GM21367 (cell line): ENCODE measurements around the gene MAFG.

Experiments
- ATAC-seq: cut with Tn5 transposase; IDR thresholded peaks from one replicate; pipeline ENCODE4 v1.9.1; 2021; ENCODE audit not compliant: unreplicated experiment

The MAFG gene

DNA sequence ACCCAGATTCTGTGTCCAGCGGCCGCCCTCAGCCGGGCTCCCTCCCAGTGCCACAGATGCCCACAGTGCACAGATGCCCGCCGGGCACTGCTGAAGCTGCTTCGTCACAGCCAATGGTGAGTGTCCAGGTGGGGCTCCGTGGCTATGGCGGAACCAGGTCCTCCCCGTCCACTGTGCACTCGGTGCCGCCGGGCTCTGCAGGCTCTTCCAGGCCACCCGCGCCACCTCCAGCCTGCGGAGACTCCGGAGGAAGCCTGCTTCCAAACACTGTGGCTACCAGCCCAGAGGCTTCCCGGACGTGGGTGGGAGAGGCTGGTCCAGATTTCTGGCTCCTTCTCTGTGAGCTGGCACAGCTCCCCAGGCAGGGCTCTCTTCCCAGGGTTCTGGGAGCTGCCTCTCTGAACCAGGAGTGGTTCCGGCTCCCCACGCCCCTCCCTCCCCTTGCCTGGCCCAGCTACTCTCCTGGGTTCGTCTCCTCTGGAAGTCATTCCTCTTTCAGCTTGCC lies 12.4 kb upstream of the MAFG start:
- ATAC-seq, result no peak

DNA sequence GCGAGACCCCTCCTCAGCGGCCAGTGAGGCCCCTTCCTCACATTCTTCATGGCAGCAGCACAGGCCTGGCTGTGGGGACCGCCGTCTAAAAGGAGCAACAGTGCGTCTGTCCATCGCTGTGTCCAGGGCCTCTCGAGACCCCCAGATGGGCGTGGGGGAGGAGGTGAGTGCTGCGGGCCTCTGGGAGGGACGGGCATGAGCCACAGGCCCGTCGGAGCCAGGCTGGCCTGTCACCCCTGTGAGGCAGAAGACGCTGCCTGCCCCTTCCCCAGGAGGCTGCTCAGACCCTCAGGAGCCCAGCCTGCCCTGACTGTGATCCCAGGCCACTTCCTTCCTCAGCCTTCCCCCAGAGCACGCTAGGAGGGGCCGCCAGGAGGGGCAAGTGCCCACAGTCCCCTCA lies 11.7 kb upstream of the MAFG start:
- ATAC-seq, result no peak

DNA sequence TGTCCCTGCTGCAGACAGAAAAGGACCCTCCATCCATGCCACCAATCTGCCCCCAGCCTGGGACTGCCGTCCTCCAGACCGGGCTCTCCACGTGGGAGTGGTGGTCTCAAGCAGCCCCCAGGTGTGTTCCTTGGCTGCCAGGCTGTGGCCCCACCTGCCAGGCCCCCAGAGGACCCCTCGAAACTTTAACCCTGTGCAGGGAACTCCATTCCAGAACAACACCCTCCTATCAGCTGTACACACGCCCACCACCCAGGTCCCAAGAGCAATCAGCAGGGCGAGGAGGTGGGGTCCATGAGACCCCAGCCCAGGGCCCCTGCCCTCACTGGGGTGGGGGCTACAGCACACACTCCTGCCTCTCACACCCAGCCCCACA lies 8.2 kb upstream of the MAFG start:
- no peak for ATAC-seq

DNA sequence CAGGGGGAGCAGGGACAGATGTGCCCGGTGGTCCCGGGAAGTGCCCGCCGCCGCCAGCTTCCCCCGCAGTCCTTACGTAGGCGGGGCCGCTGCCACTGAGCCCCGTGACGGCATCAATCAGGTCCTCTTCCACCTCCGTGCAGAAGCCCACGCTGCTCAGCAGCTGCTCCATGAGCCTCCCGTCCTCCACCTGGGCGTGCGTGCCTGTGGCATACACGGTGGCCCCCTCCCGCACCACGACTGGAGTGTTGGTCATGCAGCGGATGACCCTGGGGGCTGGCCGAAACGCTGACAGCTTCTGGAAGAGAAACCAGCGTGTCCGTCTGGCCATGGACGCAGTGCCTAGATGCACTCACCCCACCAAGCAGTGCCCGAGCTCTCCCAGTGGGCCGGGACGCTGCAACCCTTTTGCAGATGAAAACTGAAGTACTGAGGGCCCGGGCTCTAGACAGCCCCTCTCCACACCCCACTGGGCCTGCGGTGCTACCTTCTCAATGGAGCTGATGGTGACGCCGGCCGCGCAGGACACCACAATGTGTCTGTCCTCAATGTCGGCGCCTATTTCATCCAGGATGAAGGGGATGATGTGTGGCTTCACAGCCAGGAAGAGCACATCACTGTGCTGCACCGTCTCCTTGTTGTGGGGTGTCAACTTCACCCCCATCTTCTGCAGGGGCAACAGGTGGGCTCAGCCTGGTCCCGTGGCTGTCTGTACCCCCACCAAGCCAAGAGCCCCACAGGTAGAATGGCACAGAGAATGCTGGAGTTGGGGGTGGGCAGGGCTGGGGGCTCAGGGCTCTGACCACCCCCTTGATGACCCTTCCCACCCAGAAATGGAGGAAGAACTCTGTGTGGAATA lies 7.5 kb upstream of the MAFG start:
- ATAC-seq, result no peak

DNA sequence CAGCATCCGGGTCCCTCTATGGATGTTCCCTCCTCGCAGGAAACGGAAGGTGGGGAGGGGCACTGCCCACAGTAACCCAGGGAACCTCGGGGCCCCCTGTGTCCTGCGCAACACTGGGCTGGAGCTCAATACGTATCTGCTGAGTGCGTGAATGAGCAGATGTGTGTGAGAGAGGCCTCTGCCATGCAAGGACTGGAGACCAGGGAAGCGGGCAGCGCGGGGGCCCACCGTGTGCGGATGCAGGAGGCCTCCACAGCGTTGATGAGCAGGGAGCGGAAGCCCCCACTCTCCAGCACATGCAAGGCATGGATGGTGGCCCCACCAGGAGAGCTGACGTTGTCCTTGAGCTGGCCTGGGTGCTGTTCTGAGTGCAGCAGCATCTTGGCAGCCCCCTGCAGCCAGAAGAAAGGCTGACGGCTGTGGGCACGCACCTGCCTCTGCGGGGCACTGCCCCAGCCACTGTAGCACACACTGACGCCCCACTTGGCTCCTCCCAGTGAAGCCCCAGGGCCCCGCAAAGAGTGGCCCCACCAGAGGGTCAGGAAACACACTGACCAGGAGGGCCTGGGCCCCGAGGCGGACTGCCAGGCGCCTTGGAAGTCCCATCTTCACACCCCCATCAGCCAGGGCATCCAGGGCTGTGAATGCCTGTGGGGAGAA lies 6.7 kb upstream of the MAFG start:
- ATAC-seq, result no peak

DNA sequence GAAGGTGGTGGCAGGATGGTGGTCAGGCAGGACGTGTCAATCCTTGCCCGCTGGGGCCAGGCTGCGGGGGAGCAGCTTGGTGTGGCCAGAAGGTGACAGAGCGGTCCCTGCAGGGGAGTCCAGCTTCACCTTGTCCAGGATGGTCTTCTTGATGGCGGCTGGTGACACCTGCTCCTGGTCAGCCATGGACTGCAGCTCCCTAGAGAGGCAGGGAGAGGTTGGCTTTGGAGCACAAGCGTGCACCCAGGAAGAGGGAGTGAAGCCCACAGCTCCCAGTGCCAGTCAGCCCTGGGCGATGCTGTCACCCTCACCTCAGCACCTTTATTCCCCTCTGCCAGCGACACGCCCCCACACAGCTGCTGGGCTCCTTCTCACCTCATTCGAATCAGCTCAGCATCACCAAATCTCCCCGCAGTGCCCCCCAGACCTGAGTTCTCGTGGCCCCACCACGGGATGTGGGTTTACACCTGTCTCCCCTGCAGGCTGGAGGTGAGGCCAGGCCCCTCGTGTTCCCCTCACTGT lies 5.7 kb upstream of the MAFG start:
- ATAC-seq, result no peak

DNA sequence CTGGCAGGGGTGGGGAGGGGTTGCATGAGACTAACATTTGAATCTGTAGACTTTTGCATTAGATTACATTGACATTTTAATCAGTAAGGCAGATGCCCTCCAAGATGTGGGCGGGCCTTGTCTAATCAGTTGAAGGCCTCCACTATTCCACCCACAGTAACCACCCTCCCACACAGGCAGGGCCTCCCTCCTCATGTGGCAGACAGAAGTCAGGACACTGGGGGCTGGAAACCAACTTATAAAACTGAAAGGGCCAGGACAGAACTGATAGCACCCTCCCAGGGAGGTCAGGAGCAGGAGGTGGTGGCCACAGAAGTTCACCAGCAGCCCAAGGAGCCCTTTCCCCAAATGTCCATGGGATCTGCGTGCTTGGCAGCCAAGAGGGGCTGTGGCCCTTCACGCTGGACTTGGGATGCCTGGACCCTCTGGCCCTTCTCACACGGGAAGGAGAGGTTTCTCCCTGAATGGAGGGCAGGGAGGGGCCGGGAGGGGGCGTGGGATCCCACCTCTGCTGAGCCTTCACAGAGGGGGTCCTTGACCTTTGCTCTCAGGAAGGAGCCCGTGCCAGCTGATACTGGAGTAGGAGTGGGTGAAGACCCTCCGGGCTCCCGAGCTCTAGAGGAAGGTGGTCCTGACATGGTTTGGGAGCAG lies 4.9 kb upstream of the MAFG start:
- ATAC-seq, result no peak

DNA sequence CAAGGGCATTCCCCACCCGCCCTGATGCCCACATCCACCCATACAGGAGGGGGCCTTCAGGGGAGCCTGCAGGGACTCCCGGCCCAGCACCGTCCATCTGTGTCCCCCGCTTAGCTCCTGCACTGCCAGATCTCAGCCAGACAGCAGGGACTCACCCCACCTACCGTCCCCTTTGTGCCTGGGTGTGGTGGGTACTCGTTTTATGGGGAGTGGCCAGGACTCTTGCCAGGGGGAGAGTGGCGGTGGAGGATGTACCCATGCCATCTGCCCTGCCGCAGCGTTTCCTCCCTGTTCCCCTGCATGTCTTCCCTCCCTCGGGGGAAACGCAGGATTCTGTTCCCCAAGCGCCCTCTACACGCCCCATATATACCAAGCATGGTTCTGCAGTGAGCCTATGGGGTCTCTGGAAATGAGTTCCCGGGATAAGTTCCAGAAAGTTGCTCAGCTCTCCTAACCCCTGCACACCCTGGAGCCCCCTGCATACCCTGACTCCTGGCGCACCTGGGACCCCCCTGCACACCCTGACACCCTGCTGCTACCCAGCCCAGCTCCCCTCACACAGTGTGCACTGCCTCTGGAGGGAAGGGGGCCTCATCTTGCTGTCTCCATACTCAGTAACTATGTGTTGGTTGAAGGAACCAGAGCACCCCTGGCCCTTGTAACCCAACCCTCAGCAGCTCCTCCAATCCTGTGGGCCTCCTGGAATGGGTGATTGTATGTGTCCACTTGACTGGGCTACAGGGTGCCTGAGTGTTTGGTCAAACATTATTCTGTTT lies 4.2 kb upstream of the MAFG start:
- no peak for ATAC-seq

DNA sequence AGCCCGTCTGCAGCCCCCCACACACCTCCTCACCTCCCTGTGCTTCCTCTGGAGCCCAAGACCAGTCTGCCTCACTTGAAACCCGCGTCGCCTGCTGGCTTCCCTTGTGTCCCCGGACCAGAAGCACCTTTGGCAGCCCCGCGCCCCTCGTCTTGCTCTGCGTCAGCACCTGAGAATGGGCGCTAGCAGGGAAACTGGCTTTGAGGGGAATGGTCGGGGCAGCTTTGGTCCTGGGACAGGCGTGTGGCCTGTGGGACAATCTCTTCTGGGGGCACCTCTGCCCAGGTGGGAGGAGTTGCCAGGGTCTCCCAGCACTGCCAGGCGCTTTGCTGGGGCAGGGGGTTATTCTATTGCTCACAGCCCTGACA lies 3.6 kb upstream of the MAFG start:
- no peak for ATAC-seq

DNA sequence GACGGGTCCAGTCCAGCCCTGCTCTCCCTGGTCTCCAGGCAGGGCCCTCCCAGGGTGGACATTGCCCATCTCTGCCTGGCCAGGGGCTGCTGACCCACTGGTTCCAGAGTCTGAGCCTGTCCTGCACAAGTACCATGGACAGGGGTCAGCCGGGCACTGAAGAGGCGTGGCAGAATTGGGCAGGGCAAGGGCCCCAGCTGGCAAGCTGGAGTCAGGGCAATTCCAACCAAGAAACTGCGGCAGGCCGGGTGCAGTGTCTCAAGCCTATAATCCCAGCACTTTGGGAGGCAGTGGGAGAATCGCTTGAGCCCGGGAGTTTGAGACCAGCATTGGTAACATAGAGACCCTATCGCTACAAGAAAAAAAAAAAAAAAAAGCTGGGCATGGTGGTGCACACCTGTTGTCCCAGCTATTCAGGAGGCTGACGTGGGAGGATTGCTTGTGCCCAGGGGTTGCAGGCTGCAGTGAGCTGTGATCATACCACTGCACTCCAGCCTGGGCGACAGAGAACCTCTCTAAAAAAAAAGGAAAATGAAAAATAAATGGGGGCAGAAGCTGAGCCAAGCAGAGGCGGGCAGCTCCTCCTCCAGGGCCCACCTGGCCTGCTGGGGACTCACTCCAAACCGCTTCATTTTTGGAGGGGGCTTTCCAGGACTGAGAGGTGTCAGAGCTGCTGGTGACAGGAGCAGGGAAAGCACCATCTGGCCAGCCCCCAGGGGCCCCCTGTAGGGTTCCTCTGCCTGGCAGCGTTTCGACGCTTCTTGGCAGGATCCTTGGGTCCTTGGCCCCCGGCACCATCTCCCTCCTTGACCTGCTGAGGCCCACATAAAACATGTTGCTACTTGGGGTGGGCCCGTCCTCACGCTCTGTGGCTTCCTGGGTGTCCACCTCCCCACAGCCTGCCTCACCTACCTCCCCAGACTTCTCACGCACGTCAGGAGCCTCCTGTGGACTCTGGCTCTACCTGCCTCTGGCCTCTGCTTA lies 2.9 kb upstream of the MAFG start:
- no peak for ATAC-seq

DNA sequence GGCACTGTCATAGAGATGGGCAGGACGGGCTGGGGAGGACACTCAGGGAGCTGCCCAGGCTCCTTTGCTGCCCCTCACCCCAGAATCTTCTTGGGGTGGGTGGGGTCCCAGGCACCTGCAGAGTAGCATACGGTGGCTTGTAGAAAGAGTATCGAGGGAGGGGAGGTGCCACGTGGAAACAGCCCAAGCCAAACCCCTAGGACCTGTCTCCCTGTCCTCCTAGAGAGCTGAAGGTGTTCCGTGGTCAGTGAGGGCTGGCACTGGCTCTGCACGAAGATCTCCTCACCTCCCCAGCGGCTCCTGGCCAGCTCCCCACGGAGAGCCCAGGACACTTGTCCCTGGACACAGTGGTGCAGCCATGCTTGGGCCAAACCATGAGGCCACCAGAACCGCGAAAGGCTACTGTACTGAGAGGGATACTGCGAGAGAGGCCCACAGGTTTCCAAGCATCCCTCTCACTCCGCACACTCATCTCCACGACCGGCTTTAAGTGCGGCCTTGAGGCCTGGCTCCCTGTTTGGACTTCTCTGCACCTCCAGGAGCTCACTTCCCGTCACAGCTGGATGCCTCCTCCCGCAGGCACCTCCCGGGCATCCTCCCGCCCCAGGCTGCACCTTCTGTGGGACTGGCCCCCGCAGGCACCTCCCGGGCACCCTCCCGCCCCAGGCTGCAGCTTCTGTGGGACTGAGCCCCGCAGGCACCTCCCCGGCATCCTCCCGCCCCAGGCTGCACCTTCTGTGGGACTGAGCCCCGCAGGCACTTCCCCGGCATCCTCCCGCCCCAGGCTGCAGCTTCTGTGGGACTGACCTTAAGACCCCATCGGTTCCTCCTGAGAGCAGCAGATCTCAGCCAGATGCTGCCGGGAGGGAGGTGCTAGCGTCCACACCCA lies 2.0 kb upstream of the MAFG start:
- ATAC-seq, result no peak

DNA sequence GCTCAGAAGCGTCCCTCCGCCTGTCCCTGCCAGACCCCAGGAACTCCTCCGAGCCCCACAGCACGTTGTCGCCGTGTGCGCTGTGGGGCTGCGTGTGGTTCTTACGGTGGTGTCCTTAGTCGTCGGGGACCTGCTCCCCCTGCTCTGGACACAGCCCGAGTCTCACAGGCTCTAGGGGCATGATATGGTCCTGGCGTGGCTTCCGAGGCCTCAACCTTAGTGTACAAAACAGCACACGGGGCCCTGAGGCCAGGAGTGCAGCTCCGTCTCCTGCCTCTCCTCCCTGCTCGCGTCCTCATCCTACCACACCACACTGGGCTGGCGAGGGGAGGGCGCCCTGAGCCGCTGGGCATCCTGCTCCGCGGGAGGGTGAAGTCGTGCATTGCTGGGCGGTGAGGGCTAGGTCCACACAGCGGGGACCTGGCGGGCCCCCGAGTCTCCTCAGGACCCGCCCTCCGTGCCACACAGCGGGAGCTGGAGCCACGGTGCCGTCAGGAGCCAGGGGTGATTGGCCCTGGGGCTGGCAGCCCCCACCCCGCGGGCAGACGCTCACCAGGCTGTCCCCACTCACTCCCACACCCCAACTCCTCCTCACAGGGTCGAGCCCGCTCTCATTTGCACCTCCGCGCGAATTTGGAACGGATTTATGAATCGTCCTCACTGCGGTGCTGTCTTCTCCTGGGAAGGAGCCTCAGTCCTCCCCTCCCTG lies 1.2 kb upstream of the MAFG start:
- no peak for ATAC-seq

DNA sequence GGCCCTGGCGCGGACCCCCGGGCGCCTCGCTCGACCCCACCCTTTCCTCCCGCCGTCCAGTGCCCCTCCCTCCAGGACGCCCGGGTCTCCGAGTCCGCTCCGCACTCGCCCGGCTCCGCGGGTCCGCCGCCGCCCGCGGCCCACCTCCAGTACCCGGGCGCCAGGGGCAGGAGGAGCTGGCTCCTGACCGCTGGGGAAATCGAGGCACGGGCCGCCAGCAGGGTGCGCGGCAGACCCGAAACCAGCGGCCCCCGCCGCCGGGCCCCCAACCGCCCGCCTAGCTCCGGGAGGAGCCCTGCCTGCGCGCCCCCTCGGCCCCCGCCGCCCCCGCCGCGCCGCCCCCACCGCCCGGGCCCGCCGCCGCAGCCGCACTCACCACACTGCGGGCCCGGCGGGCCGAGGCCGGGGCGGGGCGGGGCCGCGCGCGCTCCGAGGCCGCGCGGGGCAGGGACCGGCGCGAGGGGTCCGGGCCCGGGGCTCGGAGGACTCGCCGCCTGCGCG lies 333 bp downstream of the MAFG start:
- no peak for ATAC-seq

DNA sequence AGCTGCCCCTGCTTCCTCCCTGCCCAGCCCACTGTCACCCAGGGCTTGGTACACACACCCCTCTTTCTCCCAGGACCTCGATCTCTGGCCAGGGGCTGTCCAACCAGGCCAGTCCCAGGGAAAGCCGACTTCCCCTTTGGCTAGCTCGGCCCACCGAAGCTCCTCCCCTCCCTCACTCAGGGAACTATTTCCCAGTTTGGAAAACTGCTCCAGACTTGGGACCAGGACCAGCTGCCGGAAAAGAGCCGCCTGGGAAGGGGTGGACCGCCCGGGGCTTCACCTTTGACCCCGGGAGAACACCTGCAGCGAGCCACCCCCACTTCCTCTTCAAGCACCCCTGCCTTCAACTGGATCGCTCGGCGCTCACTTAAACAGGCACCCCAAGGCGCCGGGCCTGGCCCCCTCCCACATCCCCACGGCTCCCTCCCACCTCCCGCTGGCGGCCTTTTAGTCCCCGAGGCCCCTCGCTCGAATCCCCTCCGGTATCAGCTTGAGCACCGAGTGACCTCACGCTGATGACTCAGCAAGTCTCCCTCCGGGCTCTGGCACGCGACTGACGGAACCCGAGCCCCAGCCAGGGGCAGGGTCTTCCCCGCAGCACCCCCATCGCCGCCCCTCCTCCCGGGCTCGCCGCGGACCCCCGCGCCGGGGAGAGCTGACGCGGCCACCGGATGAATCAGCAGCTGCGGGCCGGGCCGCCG lies 934 bp downstream of the MAFG start:
- no peak for ATAC-seq

DNA sequence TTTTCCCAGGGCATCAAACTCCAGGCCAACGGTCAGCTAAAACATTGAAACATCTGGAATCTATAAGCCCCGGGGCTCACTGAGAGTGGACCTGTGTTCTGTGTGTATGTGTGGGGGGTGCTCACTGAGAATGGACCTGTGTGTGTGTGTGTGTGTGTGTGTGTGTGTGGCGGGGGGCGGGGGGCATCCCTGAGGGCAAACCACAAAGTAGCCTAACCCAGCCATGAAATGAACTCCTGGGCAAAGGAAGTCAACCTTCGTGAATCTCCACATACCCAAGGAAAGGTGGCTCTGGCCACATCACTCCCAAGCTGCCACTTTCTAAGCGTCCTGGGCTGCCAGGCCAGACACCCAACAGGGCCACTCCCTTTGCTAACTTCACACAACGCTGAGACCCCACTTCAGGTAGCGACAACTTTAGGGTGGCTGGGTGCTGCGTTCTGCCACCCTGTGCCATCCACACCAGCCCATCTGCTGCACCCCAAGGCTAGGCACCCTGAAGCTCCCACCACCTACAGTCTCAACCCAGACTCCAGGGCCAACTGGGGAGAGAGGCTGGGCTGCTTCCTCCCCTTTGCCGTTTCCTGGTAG lies 1.6 kb downstream of the MAFG start:
- no peak for ATAC-seq

DNA sequence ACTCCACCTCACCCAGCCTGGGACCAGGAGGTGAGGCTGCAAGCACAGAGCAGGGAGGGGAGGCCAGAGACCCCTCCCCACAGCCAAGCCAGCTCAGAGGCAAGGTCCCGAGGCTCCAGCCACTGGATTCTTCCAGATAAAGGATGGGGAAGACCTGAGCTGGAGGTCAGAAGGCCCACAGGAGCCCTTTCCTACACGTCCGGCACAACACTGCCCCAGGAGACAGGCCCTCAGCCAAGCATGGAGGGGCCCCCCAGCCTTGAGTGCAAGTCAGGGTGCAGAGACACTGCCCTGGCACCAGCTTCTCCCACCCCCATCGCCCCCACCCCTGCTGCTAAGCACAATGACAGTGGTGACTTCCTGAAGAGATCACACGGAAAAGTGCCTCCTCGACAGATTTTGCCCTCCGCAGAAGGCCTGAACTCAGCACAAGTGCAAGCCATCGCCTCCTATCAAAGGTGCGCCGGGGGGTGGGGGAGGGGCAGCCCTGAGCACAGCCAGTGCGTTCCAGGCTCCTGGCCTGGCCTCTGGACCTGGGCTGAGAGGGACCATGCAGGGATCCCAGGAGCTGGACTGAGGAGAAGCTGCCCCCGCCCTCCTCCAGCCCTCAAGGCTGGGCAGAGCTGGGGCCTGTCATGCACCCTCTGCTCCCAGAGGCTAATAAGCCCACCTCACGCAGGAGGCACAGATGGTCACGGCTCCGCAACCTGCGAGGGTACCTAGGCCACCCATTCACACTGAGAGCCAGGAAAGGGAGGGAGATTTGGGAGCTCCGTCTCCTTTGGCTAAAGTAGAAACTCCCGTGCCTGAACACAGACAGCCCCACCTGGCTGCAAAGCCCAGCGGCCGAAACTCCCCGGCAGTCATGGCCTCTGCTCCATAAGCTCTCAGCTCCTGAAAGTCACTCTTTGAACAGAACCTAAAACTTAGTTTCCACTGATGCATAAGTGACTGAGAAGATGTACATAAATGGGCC lies 2.7 kb downstream of the MAFG start:
- no peak for ATAC-seq
